HFF-Myc (cell line): Measurements from ENCODE around the gene RHBG.

Experiments used
- DNase-seq: peaks from one replicate; pipeline ENCODE4 v3.0.0-alpha.2; 2011; ENCODE audit warnings: low read depth; ENCODE audit errors: extremely low read depth
- H3K4me3 ChIP-seq: replicated peaks from 2 replicates; pipeline ENCODE4 v1.5.1; 2011; ENCODE audit warnings: low read depth, mild to moderate bottlenecking, control low read depth, low read length
- CTCF ChIP-seq: IDR thresholded peaks from 2 replicates; pipeline ENCODE4 v1.5.1; 2012; ENCODE audit warnings: mild to moderate bottlenecking, low read depth, low read length, control low read depth; ENCODE audit errors: missing control alignments

The RHBG gene

GRCh38 chr1:156371553-156372264 is 2.7 kb downstream of the RHBG start:
- no peak for TF ChIP-seq CTCF
- H3K4me3 ChIP-seq, result no peak overlapping the region
- DNase-seq, result peak; percentile 30

GRCh38 chr1:156372265-156372586 is 3.2 kb downstream of the RHBG start:
- H3K4me3 ChIP-seq, result no peak overlapping the region
- no peak for DNase-seq
- no peak for TF ChIP-seq CTCF

GRCh38 chr1:156372876-156373275 is 3.9 kb downstream of the RHBG start:
- H3K4me3 ChIP-seq, result no peak overlapping the region
- TF ChIP-seq CTCF, result no peak

GRCh38 chr1:156373546-156373945 is 4.5 kb downstream of the RHBG start:
- no peak overlapping the region for H3K4me3 ChIP-seq
- TF ChIP-seq CTCF, result no peak
- no peak for DNase-seq

More at GRCh38 chr1:156372876-156373275, 3.9 kb downstream of the RHBG start:
- no peak for DNase-seq

- no peak for DNase-seq
- no peak overlapping the region for H3K4me3 ChIP-seq
- no peak for TF ChIP-seq CTCF
These were observed 7.1 kb downstream of the RHBG start for GRCh38 chr1:156376146-156376545.

GRCh38 chr1:156376958-156377919 is 8.2 kb downstream of the RHBG start:
- no peak for DNase-seq
- H3K4me3 ChIP-seq, result no peak overlapping the region
- no peak for TF ChIP-seq CTCF
